ENCODE data around the gene EDN1. TPM values are rescaled to one million over a fixed set of nuclear protein-coding genes. Genes with fewer than 3 reads are reported as not detected.

The EDN1 gene
- total RNA-seq, 4 donors from 2014 or later: 5.4 to 29.1 (median 23.0) TPM

GRCh38 chr6:12265791-12266190 lies 24.4 kb upstream of the EDN1 start:
- no peaks in the 10 kb centered on the region for H3K9me3 ChIP-seq
- no peaks in the 10 kb centered on the region for H3K4me1 ChIP-seq
- 88% methylated on average over 2 of the region's 2 CpGs for WGBS
- no peaks in the 10 kb centered on the region for H3K27me3 ChIP-seq
- no peak overlapping the region for H3K4me3 ChIP-seq
- no peak for DNase-seq (ENCODE audit: extremely low spot score)
- no peak overlapping the region for H3K27ac ChIP-seq (replicated peaks in 1 of 4)
- TF ChIP-seq, protein P1, sequence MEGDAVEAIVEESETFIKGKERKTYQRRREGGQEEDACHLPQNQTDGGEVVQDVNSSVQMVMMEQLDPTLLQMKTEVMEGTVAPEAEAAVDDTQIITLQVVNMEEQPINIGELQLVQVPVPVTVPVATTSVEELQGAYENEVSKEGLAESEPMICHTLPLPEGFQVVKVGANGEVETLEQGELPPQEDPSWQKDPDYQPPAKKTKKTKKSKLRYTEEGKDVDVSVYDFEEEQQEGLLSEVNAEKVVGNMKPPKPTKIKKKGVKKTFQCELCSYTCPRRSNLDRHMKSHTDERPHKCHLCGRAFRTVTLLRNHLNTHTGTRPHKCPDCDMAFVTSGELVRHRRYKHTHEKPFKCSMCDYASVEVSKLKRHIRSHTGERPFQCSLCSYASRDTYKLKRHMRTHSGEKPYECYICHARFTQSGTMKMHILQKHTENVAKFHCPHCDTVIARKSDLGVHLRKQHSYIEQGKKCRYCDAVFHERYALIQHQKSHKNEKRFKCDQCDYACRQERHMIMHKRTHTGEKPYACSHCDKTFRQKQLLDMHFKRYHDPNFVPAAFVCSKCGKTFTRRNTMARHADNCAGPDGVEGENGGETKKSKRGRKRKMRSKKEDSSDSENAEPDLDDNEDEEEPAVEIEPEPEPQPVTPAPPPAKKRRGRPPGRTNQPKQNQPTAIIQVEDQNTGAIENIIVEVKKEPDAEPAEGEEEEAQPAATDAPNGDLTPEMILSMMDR (IDR thresholded peaks at IDR 0.05): no peak
- TF ChIP-seq POLR2A (IDR thresholded peaks at IDR 0.05; ENCODE audit: low read depth): no peak
- TF ChIP-seq EP300 (IDR thresholded peaks at IDR 0.05): no peak
- no peak for TF ChIP-seq POLR2AphosphoS5 (IDR thresholded peaks at IDR 0.05)
- intact Hi-C loops (cut with DNase I): no loop called here
- no peaks in the 10 kb centered on the region for H3K36me3 ChIP-seq

DNA sequence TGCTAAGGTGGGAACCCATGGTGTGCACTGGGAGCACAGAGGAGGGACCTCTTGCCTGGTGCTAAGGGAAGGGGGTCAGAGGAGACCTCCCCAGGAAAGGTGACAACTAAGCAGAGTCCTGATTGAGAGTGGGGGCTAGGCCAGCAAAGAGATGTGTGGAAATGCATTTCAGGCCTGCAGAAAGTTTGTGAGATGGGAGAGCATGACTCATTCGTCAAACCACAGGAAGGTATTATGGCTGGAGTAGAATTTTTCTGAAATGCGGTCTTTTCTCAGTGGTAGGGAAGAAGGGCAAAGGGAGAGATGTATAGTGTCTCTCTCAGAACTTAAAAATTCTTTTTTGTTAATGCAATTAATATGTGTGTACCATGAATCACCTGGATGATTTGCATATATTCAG lies 23.6 kb upstream of the EDN1 start:
- TF ChIP-seq POLR2AphosphoS5 (IDR thresholded peaks at IDR 0.05): no peak
- TF ChIP-seq POLR2A (IDR thresholded peaks at IDR 0.05; ENCODE audit: low read depth): no peak
- TF ChIP-seq, protein P1 (IDR thresholded peaks at IDR 0.05): no peak
- no peak for TF ChIP-seq EP300 (IDR thresholded peaks at IDR 0.05)
- no peaks in the 10 kb centered on the region for H3K4me1 ChIP-seq
- intact Hi-C loops (cut with DNase I): no loop called here
- no peak overlapping the region for H3K4me3 ChIP-seq
- H3K9me3 ChIP-seq: peaks cover 0 to 3% (median 1%) of the 10 kb centered on the region in 4 donors
- no peak overlapping the region for H3K27ac ChIP-seq (replicated peaks in 1 of 4)
- H3K36me3 ChIP-seq: no peaks in the 10 kb centered on the region
- 70% methylated on average over 2 of the region's 2 CpGs for WGBS
- no peak for DNase-seq (ENCODE audit: extremely low spot score)
- H3K27me3 ChIP-seq: no peaks in the 10 kb centered on the region

- DNase-seq (ENCODE audit: extremely low spot score): no peak
- TF ChIP-seq POLR2A (IDR thresholded peaks at IDR 0.05; ENCODE audit: low read depth) (no peak), EP300 (IDR thresholded peaks at IDR 0.05) (no peak), POLR2AphosphoS5 (IDR thresholded peaks at IDR 0.05) (no peak)
- TF ChIP-seq, protein P1 (IDR thresholded peaks at IDR 0.05): no peak
- Histone ChIP-seq H3K4me3 (no peak overlapping the region), H3K27ac (replicated peaks in 1 of 4) (no peak overlapping the region), H3K4me1 (no peaks in the 10 kb centered on the region), H3K27me3 (no peaks in the 10 kb centered on the region), H3K9me3 (peaks cover 0 to 9% (median 4%) of the 10 kb centered on the region in 4 donors), H3K36me3 (no peaks in the 10 kb centered on the region)
- intact Hi-C loops (cut with DNase I): no loop called here
- 66% methylated on average over 2 of the region's 2 CpGs for WGBS
Measured at GRCh38 chr6:12269110-12269509, 21.1 kb upstream of the EDN1 start.

- DNase-seq (ENCODE audit: extremely low spot score): no peak
- 96% methylated on average over 4 of the region's 4 CpGs for WGBS
- Histone ChIP-seq H3K4me1 (no peaks in the 10 kb centered on the region), H3K9me3 (peaks cover 0 to 9% (median 4%) of the 10 kb centered on the region in 4 donors), H3K4me3 (no peak overlapping the region), H3K36me3 (no peaks in the 10 kb centered on the region), H3K27ac (replicated peaks in 1 of 4) (no peak overlapping the region), H3K27me3 (no peaks in the 10 kb centered on the region)
- TF ChIP-seq EP300 (IDR thresholded peaks at IDR 0.05) (no peak), POLR2A (IDR thresholded peaks at IDR 0.05; ENCODE audit: low read depth) (no peak), POLR2AphosphoS5 (IDR thresholded peaks at IDR 0.05) (no peak)
- TF ChIP-seq, protein P1 (IDR thresholded peaks at IDR 0.05): no peak
- intact Hi-C loops (cut with DNase I): no loop called here
Measured at GRCh38 chr6:12270551-12271230, 19.5 kb upstream of the EDN1 start.

DNA sequence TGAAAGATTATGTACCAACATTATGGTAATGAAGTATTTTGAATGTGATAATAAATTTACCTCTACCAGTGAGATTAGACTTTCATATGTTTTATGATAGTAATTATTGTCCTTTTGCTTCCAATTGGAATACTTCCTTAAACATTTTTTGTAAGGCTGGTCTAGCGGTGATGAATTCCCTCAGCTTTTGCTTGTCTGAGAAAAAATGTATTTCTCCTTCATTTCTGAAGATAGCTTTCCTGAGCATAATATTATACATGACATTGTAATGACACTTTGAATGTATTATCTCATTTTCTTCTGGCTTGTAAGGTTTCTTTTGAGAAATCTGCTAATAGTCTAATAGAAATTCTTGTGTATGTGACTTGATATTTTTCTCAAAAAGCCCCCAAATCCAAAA lies 18.6 kb upstream of the EDN1 start:
- Histone ChIP-seq H3K4me3 (no peak overlapping the region), H3K9me3 (peaks cover 0 to 9% (median 4%) of the 10 kb centered on the region in 4 donors), H3K36me3 (no peaks in the 10 kb centered on the region), H3K27me3 (no peaks in the 10 kb centered on the region), H3K27ac (replicated peaks in 1 of 4) (no peak overlapping the region), H3K4me1 (no peaks in the 10 kb centered on the region)
- no peak for DNase-seq (ENCODE audit: extremely low spot score)
- TF ChIP-seq, protein P1 (IDR thresholded peaks at IDR 0.05): no peak
- no peak for TF ChIP-seq POLR2AphosphoS5 (IDR thresholded peaks at IDR 0.05)
- no peak for TF ChIP-seq EP300 (IDR thresholded peaks at IDR 0.05)
- no peak for TF ChIP-seq POLR2A (IDR thresholded peaks at IDR 0.05; ENCODE audit: low read depth)
- WGBS: 100% methylated on average over 1 of the region's 1 CpG
- intact Hi-C loops (cut with DNase I): no loop called here

All from esophagus muscularis mucosa (tissue), 4 donors.